GM11168 (cell line): Measurements from ENCODE around the gene PALLD.

Experiments
- in situ Hi-C: fragments of 300-500 bp; cut with MboI; formaldehyde crosslinking; loops from one replicate; pipeline ENCODE4 v1.12.0; 2022; ENCODE audit warnings: low sequenced_read_pairs; ENCODE audit not compliant: unreplicated experiment

Gene PALLD

GRCh38 chr4:168656946-168657473 is 160.2 kb downstream of the PALLD start:
- in situ Hi-C loops, result no loop called here

- in situ Hi-C loops, result no loop called here
Measured at GRCh38 chr4:168658751-168659150, 161.9 kb downstream of the PALLD start.

- in situ Hi-C loops, result no loop called here
Measured at GRCh38 chr4:168659741-168660465, 163.1 kb downstream of the PALLD start.

- in situ Hi-C loops, result no loop called here
Measured at GRCh38 chr4:168662297-168662984, 165.6 kb downstream of the PALLD start.

GRCh38 chr4:168664242-168664891 is 167.5 kb downstream of the PALLD start:
- in situ Hi-C loops, result no loop called here

- in situ Hi-C loops, result no loop called here
Measured at GRCh38 chr4:168666531-168666930, 169.7 kb downstream of the PALLD start.

GRCh38 chr4:168667376-168667775 is 170.5 kb downstream of the PALLD start:
- in situ Hi-C loops, result no loop called here

GRCh38 chr4:168667921-168668320 is 171.1 kb downstream of the PALLD start:
- in situ Hi-C loops, result no loop called here

GRCh38 chr4:168673476-168673875 is 176.6 kb downstream of the PALLD start:
- in situ Hi-C loops, result no loop called here

- in situ Hi-C loops, result no loop called here
Measured at GRCh38 chr4:168674077-168674747, 177.4 kb downstream of the PALLD start.

- in situ Hi-C loops, result no loop called here
Measured at GRCh38 chr4:168674866-168675265, 178.0 kb downstream of the PALLD start.

GRCh38 chr4:168677063-168677462 is 180.2 kb downstream of the PALLD start:
- in situ Hi-C loops, result no loop called here

- in situ Hi-C loops, result no loop called here
Measured at GRCh38 chr4:168677879-168678278, 181.0 kb downstream of the PALLD start.

GRCh38 chr4:168678751-168679366 is 182.0 kb downstream of the PALLD start:
- in situ Hi-C loops, result no loop called here

- in situ Hi-C loops, result no loop called here
Measured at GRCh38 chr4:168679397-168679796, 182.5 kb downstream of the PALLD start.

- in situ Hi-C loops, result no loop called here
Measured at GRCh38 chr4:168679819-168680218, 183.0 kb downstream of the PALLD start.

GRCh38 chr4:168682898-168683500 is 186.1 kb downstream of the PALLD start:
- in situ Hi-C loops, result no loop called here

GRCh38 chr4:168683595-168683994 is 186.7 kb downstream of the PALLD start:
- in situ Hi-C loops, result no loop called here

GRCh38 chr4:168685136-168685809 is 188.4 kb downstream of the PALLD start:
- in situ Hi-C loops, result no loop called here
